HEK293 (cell line): ENCODE results near the gene EDIL3.
A peak's percentile ranks its signal among the peaks of the same experiment; 100 is the strongest.

Source experiments
- CTCF ChIA-PET: fragments of 350-600 bp; formaldehyde crosslinking; extraction: SDS; loops from one replicate; lab custom pipeline; 2021; ENCODE audit warnings: antibody characterized with exemption; lab: Yijun Ruan, JAX
- POLR2A ChIA-PET: fragments of 300-600 bp; formaldehyde crosslinking; extraction: SDS; loops from one replicate; lab custom pipeline; 2020; ENCODE audit warnings: antibody characterized with exemption, inconsistent platforms; lab: Yijun Ruan, JAX
- H3K27ac ChIP-seq: fragments of 200-500 bp; sonication (Bioruptor generic); 2 replicates; pipeline ENCODE4 v1.5.1; 2014; ENCODE audit warnings: low read depth, low read length, control low read depth, inconsistent platforms; ENCODE audit errors: extremely low read depth
- H3K36me3 ChIP-seq, 2 experiments: fragments of 200-500 bp in 1 of 2; sonication (Bioruptor generic) in 1 of 2; 1 replicate in 1 of 2; 2 replicates in 1 of 2; pipeline ENCODE4 v1.5.1; 2014 to 2017; ENCODE audit warnings: inconsistent platforms in 2 of 2, low read length in 2 of 2; ENCODE audit not compliant: control insufficient read depth in 2 of 2, insufficient read depth in 1 of 2
- H3K4me1 ChIP-seq: fragments of 200-500 bp; sonication (Bioruptor generic); 2 replicates; pipeline ENCODE4 v1.5.1; 2014; ENCODE audit warnings: mild to moderate bottlenecking, low read length, inconsistent platforms; ENCODE audit not compliant: control insufficient read depth, insufficient read depth
- H3K4me3 ChIP-seq: 2 replicates; pipeline ENCODE4 v1.5.1; 2011; ENCODE audit warnings: low read depth, mild to moderate bottlenecking, control low read depth, low read length, moderate library complexity
- H3K9me3 ChIP-seq: fragments of 200-500 bp; sonication (Bioruptor generic); 2 replicates; pipeline ENCODE4 v1.5.1; 2014; ENCODE audit warnings: low read depth, low read length, inconsistent platforms; ENCODE audit not compliant: control insufficient read depth, insufficient read depth
- GLIS1 ChIP-seq: fragments of 450-650 bp; formaldehyde crosslinking; IDR thresholded peaks from 2 replicates; pipeline ENCODE4 v1.5.1; 2016; ENCODE audit warnings: missing biosample characterization, missing genetic modification characterization
- MZF1 ChIP-seq: fragments of 450-650 bp; formaldehyde crosslinking; IDR thresholded peaks from 2 replicates; pipeline ENCODE4 v1.5.1; 2017; ENCODE audit warnings: missing biosample characterization, missing genetic modification characterization, borderline replicate concordance
- RBAK ChIP-seq: fragments of 450-650 bp; formaldehyde crosslinking; IDR thresholded peaks from 2 replicates; pipeline ENCODE4 v1.5.1; 2016; ENCODE audit warnings: missing biosample characterization, missing genetic modification characterization
- TRIM28 ChIP-seq: IDR thresholded peaks from 2 replicates; pipeline ENCODE4 v1.6.1; 2011; ENCODE audit warnings: low read length, control low read depth, borderline replicate concordance
- WT1 ChIP-seq: fragments of 450-650 bp; formaldehyde crosslinking; IDR thresholded peaks from 2 replicates; pipeline ENCODE4 v1.5.1; 2016; ENCODE audit warnings: missing biosample characterization, missing genetic modification characterization
- YY2 ChIP-seq: fragments of 450-650 bp; formaldehyde crosslinking; IDR thresholded peaks from 2 replicates; pipeline ENCODE4 v1.5.1; 2016; ENCODE audit warnings: missing biosample characterization, missing genetic modification characterization
- ZBTB20 ChIP-seq: fragments of 450-650 bp; formaldehyde crosslinking; IDR thresholded peaks from 2 replicates; pipeline ENCODE4 v1.5.1; 2016; ENCODE audit warnings: missing biosample characterization, missing genetic modification characterization
- ZNF10 ChIP-seq: fragments of 450-650 bp; formaldehyde crosslinking; IDR thresholded peaks from 2 replicates; pipeline ENCODE4 v1.5.1; 2017; ENCODE audit warnings: missing biosample characterization, missing genetic modification characterization
- ZNF2 ChIP-seq: fragments of 450-650 bp; formaldehyde crosslinking; IDR thresholded peaks from 2 replicates; pipeline ENCODE4 v1.5.1; 2016; ENCODE audit warnings: missing biosample characterization, missing genetic modification characterization
- ZNF223 ChIP-seq: fragments of 450-650 bp; formaldehyde crosslinking; IDR thresholded peaks from 2 replicates; pipeline ENCODE4 v1.5.1; 2016; ENCODE audit warnings: missing biosample characterization, missing genetic modification characterization
- ZNF423 ChIP-seq: fragments of 450-650 bp; formaldehyde crosslinking; IDR thresholded peaks from 2 replicates; pipeline ENCODE4 v1.5.1; 2016; ENCODE audit warnings: missing biosample characterization, missing genetic modification characterization
- ZNF473 ChIP-seq: fragments of 450-650 bp; formaldehyde crosslinking; IDR thresholded peaks from 2 replicates; pipeline ENCODE4 v1.5.1; 2017; ENCODE audit warnings: missing biosample characterization, missing genetic modification characterization
- ZNF501 ChIP-seq: fragments of 450-650 bp; formaldehyde crosslinking; IDR thresholded peaks from 2 replicates; pipeline ENCODE4 v1.5.1; 2016; ENCODE audit warnings: missing biosample characterization, missing genetic modification characterization
- ZNF510 ChIP-seq: fragments of 450-650 bp; formaldehyde crosslinking; IDR thresholded peaks from 2 replicates; pipeline ENCODE4 v1.5.1; 2018; ENCODE audit warnings: mild to moderate bottlenecking, missing genetic modification characterization, missing biosample characterization; ENCODE audit not compliant: insufficient replicate concordance
- ZNF544 ChIP-seq: fragments of 450-650 bp; formaldehyde crosslinking; IDR thresholded peaks from 2 replicates; pipeline ENCODE4 v1.5.0; 2017; ENCODE audit warnings: missing biosample characterization, missing genetic modification characterization
- ZNF654 ChIP-seq: fragments of 450-650 bp; formaldehyde crosslinking; IDR thresholded peaks from 2 replicates; pipeline ENCODE4 v1.5.1; 2016; ENCODE audit warnings: low read depth, missing biosample characterization, missing genetic modification characterization
- ZNF664 ChIP-seq: fragments of 450-650 bp; formaldehyde crosslinking; IDR thresholded peaks from 2 replicates; pipeline ENCODE4 v1.5.1; 2016; ENCODE audit warnings: missing biosample characterization, missing genetic modification characterization
- ZSCAN16 ChIP-seq: fragments of 450-650 bp; formaldehyde crosslinking; IDR thresholded peaks from 2 replicates; pipeline ENCODE4 v1.5.1; 2016; ENCODE audit warnings: missing biosample characterization, missing genetic modification characterization
- ZSCAN30 ChIP-seq: fragments of 450-650 bp; IDR thresholded peaks from 2 replicates; pipeline ENCODE4 v1.5.1; 2018; ENCODE audit warnings: missing biosample characterization, mild to moderate bottlenecking, missing genetic modification characterization, moderate library complexity
- TF ChIP-seq, protein P1 (sequence below): fragments of 450-650 bp; formaldehyde crosslinking; IDR thresholded peaks from 2 replicates; pipeline ENCODE4 v1.5.1; 2017; ENCODE audit warnings: missing biosample characterization, missing genetic modification characterization
- TF ChIP-seq, protein P2 (sequence below): fragments of 450-650 bp; formaldehyde crosslinking; IDR thresholded peaks from 2 replicates; pipeline ENCODE4 v1.5.1; 2017; ENCODE audit warnings: missing biosample characterization, missing genetic modification characterization
- TF ChIP-seq, protein P3 (sequence below): fragments of 450-650 bp; formaldehyde crosslinking; IDR thresholded peaks from 2 replicates; pipeline ENCODE4 v1.5.1; 2017; ENCODE audit warnings: missing biosample characterization, missing genetic modification characterization

The EDIL3 gene

DNA sequence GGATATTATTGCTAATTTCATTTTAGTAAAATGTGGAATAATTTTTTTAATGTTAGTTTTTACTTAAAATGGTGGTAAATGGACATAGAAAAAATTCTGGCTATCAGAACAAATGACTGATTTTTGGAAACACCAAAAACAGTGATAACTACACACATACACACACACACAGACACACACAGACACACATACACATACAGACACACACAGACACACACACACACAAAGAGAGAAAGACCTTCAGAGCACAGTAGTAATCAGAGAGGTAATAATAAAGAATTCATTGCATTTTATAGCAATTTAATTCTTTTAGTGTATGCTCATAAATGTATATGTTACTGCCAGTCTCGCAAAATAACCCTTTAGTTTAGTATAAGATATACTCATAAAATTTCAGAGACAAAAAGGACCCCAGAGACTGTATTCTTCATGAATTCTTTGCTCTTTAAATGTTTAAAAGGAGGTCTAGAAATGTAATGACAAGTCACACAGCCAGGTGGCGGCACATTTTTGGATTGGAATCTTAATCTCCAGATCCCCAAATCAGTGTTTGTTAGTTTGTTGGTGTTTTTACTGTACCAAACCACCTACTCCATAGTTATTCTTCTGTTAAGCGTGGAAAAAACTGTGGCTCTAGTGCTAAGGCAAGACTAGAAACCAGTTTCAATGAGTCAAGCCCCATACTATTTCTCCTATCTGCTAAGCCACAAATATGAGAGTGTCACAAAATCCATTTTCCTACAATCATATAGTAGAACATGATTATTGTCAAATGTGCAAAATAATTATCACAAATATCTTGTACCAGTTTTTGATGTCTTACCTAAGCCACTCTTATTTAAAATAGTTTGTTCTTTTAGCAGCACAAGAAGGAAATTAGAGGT is 109.9 kb downstream of the EDIL3 start:
- TF ChIP-seq ZBTB20 (peak; percentile 50; the same call in 1 of the 2 replicates), ZNF423 (tag by site-specific recombination) (no peak), ZNF654 (peak; percentile 32), RBAK (no peak), ZNF473 (tag by site-specific recombination) (no peak), ZSCAN16 (tag by site-specific recombination) (no peak), GLIS1 (tag by site-specific recombination) (no peak), ZNF510 (tag by site-specific recombination) (no peak), ZNF501 (no peak), WT1 (tag by site-specific recombination) (no peak), TRIM28 (no peak), ZSCAN30 (tag by site-specific recombination) (no peak), ZNF2 (tag by site-specific recombination) (no peak), ZNF10 (no peak), MZF1 (peak; percentile 97), YY2 (tag by site-specific recombination) (no peak), ZNF544 (tag by site-specific recombination) (no peak), ZNF223 (no peak)
- TF ChIP-seq, protein P1, sequence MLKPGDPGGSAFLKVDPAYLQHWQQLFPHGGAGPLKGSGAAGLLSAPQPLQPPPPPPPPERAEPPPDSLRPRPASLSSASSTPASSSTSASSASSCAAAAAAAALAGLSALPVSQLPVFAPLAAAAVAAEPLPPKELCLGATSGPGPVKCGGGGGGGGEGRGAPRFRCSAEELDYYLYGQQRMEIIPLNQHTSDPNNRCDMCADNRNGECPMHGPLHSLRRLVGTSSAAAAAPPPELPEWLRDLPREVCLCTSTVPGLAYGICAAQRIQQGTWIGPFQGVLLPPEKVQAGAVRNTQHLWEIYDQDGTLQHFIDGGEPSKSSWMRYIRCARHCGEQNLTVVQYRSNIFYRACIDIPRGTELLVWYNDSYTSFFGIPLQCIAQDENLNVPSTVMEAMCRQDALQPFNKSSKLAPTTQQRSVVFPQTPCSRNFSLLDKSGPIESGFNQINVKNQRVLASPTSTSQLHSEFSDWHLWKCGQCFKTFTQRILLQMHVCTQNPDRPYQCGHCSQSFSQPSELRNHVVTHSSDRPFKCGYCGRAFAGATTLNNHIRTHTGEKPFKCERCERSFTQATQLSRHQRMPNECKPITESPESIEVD (tag by site-specific recombination), result peak; percentile 36; the same call in 1 of the 2 replicates
- TF ChIP-seq, protein P2, sequence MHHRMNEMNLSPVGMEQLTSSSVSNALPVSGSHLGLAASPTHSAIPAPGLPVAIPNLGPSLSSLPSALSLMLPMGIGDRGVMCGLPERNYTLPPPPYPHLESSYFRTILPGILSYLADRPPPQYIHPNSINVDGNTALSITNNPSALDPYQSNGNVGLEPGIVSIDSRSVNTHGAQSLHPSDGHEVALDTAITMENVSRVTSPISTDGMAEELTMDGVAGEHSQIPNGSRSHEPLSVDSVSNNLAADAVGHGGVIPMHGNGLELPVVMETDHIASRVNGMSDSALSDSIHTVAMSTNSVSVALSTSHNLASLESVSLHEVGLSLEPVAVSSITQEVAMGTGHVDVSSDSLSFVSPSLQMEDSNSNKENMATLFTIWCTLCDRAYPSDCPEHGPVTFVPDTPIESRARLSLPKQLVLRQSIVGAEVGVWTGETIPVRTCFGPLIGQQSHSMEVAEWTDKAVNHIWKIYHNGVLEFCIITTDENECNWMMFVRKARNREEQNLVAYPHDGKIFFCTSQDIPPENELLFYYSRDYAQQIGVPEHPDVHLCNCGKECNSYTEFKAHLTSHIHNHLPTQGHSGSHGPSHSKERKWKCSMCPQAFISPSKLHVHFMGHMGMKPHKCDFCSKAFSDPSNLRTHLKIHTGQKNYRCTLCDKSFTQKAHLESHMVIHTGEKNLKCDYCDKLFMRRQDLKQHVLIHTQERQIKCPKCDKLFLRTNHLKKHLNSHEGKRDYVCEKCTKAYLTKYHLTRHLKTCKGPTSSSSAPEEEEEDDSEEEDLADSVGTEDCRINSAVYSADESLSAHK (tag by site-specific recombination), result no peak
- TF ChIP-seq, protein P3, sequence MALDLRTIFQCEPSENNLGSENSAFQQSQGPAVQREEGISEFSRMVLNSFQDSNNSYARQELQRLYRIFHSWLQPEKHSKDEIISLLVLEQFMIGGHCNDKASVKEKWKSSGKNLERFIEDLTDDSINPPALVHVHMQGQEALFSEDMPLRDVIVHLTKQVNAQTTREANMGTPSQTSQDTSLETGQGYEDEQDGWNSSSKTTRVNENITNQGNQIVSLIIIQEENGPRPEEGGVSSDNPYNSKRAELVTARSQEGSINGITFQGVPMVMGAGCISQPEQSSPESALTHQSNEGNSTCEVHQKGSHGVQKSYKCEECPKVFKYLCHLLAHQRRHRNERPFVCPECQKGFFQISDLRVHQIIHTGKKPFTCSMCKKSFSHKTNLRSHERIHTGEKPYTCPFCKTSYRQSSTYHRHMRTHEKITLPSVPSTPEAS (tag by site-specific recombination), result peak; percentile 91
- CTCF ChIA-PET, result interaction anchor here (0.7 to 2.2 kb wide), 6 partner anchors 12 to 774 kb away, joined by 3 to 6 read pairs (median 3); no protein-coding TSS in a partner anchor
- Histone ChIP-seq H3K4me1 (peaks cover 3% of the 10 kb centered on the region; the same call in 1 of the 2 replicates), H3K27ac (no peak overlapping the region), H3K36me3 (no peaks in the 10 kb centered on the region), H3K4me3 (no peak overlapping the region), H3K9me3 (no peaks in the 10 kb centered on the region)
- POLR2A ChIA-PET, result no interaction called here

DNA sequence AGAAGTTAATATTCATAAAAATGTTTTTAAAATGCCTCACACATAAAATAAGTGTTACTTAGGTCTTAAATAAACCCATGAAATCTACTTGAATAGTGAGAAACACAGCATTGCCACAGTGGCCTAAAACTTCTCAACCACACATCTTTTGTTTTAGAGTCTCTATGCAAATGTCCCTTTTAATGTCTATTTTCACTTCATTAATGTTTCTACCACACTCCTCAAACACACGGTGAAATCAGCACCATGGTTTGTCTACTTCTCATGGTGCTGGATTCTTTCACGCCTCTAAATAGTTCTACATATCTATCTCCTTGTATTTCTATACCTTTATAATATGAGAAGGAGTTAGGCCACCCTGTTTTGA is 111.2 kb downstream of the EDIL3 start:
- no peaks in the 10 kb centered on the region for H3K36me3 ChIP-seq
- TF ChIP-seq ZNF664 (tag by site-specific recombination), result no peak

More for the DNA sequence above, 111.2 kb downstream of the EDIL3 start:
- no peak overlapping the region for H3K4me3 ChIP-seq
- H3K27ac ChIP-seq, result no peak overlapping the region
- ChIA-PET CTCF (no interaction called here), POLR2A (no interaction called here)
- H3K9me3 ChIP-seq, result no peaks in the 10 kb centered on the region
- H3K4me1 ChIP-seq, result peaks cover 3% of the 10 kb centered on the region; the same call in 1 of the 2 replicates
